ENCODE results near the gene GDPGP1. TPM values are rescaled to one million over a fixed set of nuclear protein-coding genes. Genes with fewer than 3 reads are reported as not detected.

The GDPGP1 gene
- total and polyA plus RNA-seq, 2 experiments from 2014 or later, result 0.61 to 3.8 TPM

- TF ChIP-seq ZNF462 (CRISPR knock-in tag; IDR thresholded peaks at IDR 0.05) (no peak), POLR2AphosphoS5 (IDR thresholded peaks at IDR 0.05; ENCODE audit: low read depth) (no peak), ZNF331 (CRISPR knock-in tag; IDR thresholded peaks at IDR 0.05; ENCODE audit: low read depth) (no peak), EZH2 (IDR thresholded peaks at IDR 0.05; ENCODE audit: low read depth, unreplicated experiment) (no peak)
- TF ChIP-seq, protein P1, sequence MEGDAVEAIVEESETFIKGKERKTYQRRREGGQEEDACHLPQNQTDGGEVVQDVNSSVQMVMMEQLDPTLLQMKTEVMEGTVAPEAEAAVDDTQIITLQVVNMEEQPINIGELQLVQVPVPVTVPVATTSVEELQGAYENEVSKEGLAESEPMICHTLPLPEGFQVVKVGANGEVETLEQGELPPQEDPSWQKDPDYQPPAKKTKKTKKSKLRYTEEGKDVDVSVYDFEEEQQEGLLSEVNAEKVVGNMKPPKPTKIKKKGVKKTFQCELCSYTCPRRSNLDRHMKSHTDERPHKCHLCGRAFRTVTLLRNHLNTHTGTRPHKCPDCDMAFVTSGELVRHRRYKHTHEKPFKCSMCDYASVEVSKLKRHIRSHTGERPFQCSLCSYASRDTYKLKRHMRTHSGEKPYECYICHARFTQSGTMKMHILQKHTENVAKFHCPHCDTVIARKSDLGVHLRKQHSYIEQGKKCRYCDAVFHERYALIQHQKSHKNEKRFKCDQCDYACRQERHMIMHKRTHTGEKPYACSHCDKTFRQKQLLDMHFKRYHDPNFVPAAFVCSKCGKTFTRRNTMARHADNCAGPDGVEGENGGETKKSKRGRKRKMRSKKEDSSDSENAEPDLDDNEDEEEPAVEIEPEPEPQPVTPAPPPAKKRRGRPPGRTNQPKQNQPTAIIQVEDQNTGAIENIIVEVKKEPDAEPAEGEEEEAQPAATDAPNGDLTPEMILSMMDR (conservative IDR thresholded peaks at IDR 0.05; ENCODE audit: low read depth in 2 of 2), result no peak
Measured at GRCh38 chr15:90231028-90232017, 2.7 kb upstream of the GDPGP1 start (continued).
